Chondrocyte (in vitro differentiated cells): ENCODE results near the gene CTNS. TPM values are rescaled to one million over a fixed set of nuclear protein-coding genes. Genes with fewer than 3 reads are reported as not detected.

Experiments
- DNase-seq: peaks from one replicate; pipeline ENCODE4 v3.0.0; 2021; ENCODE audit warnings: mixed read lengths, low spot score
- H3K27ac Mint-ChIP-seq: one replicate; pipeline ENCODE4 v1.8.0; 2021; ENCODE audit warnings: mild to moderate bottlenecking, moderate library complexity, mixed read lengths; ENCODE audit not compliant: unreplicated experiment
- H3K27me3 Mint-ChIP-seq: 2 replicates; pipeline ENCODE4 v1.8.0; 2021; ENCODE audit warnings: low read depth, mixed read lengths
- H3K36me3 Mint-ChIP-seq: 2 replicates; pipeline ENCODE4 v1.8.0; 2021; ENCODE audit warnings: low read depth, mixed read lengths
- H3K4me1 Mint-ChIP-seq: 2 replicates; pipeline ENCODE4 v1.8.0; 2021; ENCODE audit warnings: low read depth, mild to moderate bottlenecking, mixed read lengths
- H3K4me3 Mint-ChIP-seq: one replicate; pipeline ENCODE4 v1.8.0; 2021; ENCODE audit warnings: mild to moderate bottlenecking, moderate library complexity, mixed read lengths; ENCODE audit not compliant: unreplicated experiment
- H3K9me3 Mint-ChIP-seq: 2 replicates; pipeline ENCODE4 v1.8.0; 2021; ENCODE audit warnings: low read depth, mixed read lengths
- total RNA-seq: library from RNA; stranded (reverse); gene quantifications from 3 replicates; pipeline ENCODE4 v1.2.1, GENCODE V29; 2021
- TF ChIP-seq, protein P1 (sequence below): fragments of 200-600 bp; sonication (generic); IDR thresholded peaks from 2 replicates; pipeline ENCODE4 v1.5.0; 2021; ENCODE audit warnings: antibody characterized with exemption, mild to moderate bottlenecking, moderate library complexity

CTNS gene
- total RNA-seq, 1 donor from 2014 or later: 17.8 TPM

DNA sequence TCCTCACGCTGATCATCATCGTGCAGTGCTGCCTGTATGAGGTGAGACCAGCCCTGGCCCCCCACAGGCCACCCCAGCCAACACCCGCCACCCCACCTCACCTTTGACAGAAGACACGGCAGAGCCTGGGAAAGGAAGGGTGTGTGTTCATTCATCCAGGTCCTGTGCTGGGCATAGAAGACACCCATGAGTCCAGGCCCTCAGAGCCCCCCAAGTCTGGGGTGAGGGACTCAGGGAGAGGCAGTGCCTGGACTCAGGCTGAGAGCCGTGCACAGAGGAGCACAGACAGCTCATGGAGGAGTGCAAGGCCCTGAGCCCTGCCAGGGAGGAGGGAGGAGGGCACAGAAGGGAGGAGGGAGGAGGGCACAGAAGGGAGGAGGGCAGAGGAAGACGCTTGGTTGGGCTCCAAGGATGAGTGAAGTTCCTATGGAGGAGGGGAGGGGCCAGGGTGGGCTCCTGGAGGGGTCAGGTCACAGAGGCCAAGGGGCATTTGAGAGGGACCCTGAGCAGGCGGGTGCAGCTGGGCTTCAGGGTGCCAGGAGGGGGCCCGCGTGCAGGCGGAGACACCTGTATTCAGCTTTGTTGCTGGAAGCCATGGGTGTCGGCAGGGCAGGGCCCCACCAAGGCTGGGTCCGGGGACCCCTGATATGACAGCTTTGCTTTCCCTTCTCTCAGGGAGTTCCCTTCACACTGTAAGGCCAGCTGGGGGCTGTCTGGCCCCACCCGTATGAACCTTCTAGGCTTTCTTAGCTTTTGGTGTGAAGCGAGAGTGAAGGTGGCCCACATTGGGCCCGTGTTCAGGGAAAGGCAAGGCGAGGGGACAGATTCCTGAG, 20.4 kb downstream of the CTNS start:
- TF ChIP-seq, protein P1, sequence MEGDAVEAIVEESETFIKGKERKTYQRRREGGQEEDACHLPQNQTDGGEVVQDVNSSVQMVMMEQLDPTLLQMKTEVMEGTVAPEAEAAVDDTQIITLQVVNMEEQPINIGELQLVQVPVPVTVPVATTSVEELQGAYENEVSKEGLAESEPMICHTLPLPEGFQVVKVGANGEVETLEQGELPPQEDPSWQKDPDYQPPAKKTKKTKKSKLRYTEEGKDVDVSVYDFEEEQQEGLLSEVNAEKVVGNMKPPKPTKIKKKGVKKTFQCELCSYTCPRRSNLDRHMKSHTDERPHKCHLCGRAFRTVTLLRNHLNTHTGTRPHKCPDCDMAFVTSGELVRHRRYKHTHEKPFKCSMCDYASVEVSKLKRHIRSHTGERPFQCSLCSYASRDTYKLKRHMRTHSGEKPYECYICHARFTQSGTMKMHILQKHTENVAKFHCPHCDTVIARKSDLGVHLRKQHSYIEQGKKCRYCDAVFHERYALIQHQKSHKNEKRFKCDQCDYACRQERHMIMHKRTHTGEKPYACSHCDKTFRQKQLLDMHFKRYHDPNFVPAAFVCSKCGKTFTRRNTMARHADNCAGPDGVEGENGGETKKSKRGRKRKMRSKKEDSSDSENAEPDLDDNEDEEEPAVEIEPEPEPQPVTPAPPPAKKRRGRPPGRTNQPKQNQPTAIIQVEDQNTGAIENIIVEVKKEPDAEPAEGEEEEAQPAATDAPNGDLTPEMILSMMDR: no peak
- peaks cover 25% of the 10 kb centered on the region for H3K4me1 Mint-ChIP-seq
- no peak overlapping the region for H3K27ac Mint-ChIP-seq
- no peaks in the 10 kb centered on the region for H3K9me3 Mint-ChIP-seq
- no peak overlapping the region for H3K4me3 Mint-ChIP-seq
- no peaks in the 10 kb centered on the region for H3K27me3 Mint-ChIP-seq
- no peaks in the 10 kb centered on the region for H3K36me3 Mint-ChIP-seq
- peak; percentile 83 for DNase-seq

DNA sequence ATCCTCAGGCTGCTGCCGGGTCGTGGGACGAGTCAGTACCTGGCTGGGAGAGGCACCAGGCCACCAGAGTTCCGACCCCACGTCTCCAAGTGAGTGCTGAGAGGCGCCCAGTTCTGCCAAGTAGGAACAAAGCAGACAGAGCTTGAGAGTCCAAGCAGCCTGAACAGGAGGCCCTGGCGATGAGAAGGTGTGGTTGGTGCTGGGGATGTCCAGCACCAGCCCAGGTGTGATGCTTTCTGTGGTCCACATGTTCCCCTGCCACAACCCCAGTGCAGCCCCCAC, 21.0 kb downstream of the CTNS start:
- no peak for DNase-seq
- TF ChIP-seq, protein P1: no peak
- Mint-ChIP-seq H3K4me3 (no peak overlapping the region), H3K4me1 (peaks cover 25% of the 10 kb centered on the region), H3K36me3 (peaks cover 2% of the 10 kb centered on the region), H3K9me3 (no peaks in the 10 kb centered on the region), H3K27me3 (no peaks in the 10 kb centered on the region), H3K27ac (no peak overlapping the region)

DNA sequence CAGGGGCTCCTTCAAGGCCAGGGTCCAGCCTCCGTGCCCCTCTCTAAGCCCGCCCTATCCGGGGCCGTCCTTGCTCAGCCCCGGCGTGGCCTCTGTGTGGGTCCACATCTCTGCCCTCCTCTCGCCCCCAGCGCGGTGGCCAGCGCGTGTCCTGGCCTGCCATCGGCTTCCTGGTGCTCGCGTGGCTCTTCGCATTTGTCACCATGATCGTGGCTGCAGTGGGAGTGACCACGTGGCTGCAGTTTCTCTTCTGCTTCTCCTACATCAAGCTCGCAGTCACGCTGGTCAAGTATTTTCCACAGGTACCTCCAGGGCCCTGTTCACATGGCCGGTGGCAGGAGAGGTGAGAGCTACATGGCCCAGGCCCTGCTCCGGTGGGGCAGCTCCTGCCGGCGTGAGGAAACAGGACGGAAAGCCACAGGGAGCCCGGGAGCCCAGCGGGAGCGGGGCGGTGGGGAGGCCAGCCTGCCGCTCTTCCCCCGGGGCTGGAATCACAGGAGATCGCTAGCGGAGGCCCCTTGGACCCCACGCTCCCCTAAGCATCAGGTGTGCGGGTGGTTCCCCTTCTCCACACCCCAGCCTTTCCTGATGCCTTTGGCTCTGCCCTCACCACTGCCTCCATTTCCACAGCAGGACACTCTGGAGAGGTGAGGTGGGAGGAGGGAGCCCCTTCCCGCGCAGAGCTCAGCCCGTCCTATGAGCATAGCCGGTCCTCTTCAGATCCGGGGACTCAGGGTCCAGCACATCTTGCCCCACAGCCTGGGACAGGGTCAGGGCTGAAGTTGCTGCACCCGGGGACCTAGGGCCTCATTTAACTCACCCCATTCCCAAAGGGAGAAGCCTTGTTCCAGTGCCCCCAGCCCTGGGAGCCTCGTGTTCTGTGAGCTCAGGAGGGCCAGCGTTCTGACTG, 21.6 kb downstream of the CTNS start:
- Mint-ChIP-seq H3K27me3 (no peaks in the 10 kb centered on the region), H3K36me3 (peaks cover 4% of the 10 kb centered on the region), H3K4me1 (peaks cover 25% of the 10 kb centered on the region), H3K4me3 (no peak overlapping the region), H3K27ac (peak overlapping the region; percentile 79), H3K9me3 (no peaks in the 10 kb centered on the region)
- TF ChIP-seq, protein P1: no peak
- DNase-seq: peak; percentile 81

DNA sequence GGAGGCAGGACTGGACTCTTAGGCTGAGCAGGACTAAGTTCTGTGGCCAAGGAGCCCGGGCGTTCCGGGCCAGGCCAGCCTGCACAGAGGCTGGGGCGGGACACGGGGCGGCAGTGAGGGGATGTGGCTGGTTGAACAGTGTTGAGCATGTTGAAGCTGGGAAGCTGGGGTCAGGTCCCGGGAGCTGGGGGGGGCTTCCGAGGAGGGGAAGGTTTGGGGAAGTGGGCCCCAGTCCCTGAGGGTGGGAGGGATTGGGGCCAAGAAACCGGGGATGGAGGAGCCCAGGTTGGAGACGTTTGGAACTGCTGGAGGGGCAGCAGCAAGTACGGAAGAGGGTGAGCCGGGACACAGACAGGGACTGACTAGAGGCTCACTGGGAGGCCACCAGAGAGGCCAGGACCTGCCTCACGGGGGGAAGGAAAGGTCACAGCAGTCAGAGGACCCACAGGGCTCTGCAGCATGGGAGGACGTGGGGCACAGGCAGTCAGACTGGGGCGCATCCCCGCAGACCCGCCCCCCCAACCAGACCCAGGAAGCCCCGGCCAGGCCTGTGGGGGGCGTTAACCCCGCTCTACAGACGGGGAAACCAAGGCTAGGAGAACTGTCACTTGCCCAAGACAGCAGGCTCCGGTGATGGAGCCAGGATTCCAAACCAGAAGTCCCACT, 22.4 kb downstream of the CTNS start:
- Mint-ChIP-seq H3K27me3 (no peaks in the 10 kb centered on the region), H3K4me3 (no peak overlapping the region), H3K36me3 (peaks cover 4% of the 10 kb centered on the region), H3K4me1 (peaks cover 25% of the 10 kb centered on the region), H3K9me3 (no peaks in the 10 kb centered on the region), H3K27ac (peak overlapping the region; percentile 89)
- TF ChIP-seq, protein P1: no peak
- DNase-seq: no peak

DNA sequence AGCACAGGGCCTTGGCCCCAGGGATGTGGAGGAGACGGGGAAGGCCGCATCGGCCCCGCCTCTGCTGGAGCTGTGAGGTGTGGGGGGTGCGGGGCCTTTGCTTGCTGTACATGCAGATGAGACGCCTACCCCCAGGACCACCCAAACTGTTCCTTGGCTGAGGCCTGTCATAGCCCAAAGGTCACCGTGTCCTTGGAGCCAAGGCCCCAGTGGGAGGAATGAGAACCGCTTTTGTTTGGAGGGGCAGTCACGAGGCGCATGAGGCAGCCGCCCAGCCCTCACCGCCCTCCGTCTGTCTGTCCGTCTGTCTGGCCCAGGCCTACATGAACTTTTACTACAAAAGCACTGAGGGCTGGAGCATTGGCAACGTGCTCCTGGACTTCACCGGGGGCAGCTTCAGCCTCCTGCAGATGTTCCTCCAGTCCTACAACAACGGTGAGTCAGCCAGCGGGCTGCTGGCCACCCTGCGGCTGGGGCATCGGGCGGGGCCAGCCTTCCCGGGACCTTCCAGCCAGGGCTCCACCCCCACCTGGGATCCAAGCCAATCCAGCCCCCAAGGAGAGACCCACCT, 23.1 kb downstream of the CTNS start:
- DNase-seq: no peak
- Mint-ChIP-seq H3K27me3 (no peaks in the 10 kb centered on the region), H3K9me3 (no peaks in the 10 kb centered on the region), H3K36me3 (peaks cover 4% of the 10 kb centered on the region), H3K4me3 (no peak overlapping the region), H3K4me1 (peaks cover 25% of the 10 kb centered on the region), H3K27ac (peak overlapping the region; percentile 89)
- TF ChIP-seq, protein P1: peak; percentile 43
